HG02571 (cell line): ENCODE data around the gene RNF41.
"Not testable (repeated sequence)": the region's sequence is repeated elsewhere in the genome, so short reads cannot be mapped to it uniquely, and the experiment has no call there.

Source experiments
- ATAC-seq: cut with Tn5 transposase; IDR thresholded peaks from one replicate; pipeline ENCODE4 v1.9.1; 2021; ENCODE audit warnings: mild to moderate bottlenecking, moderate library complexity; ENCODE audit not compliant: unreplicated experiment

Gene RNF41

GRCh38 chr12:56221757-56222530 is at the start of gene RNF41:
Gene RNF41 (minus strand): TSS chr12:56221922. CDS start chr12:56214047, 7,875 bp downstream.
- ATAC-seq: peak; percentile 74

GRCh38 chr12:56271031-56271430 is 49.3 kb upstream of the RNF41 start:
- ATAC-seq: no peak

- ATAC-seq: no peak
These were observed 45.8 kb upstream of the RNF41 start for GRCh38 chr12:56267443-56268071.

- peak; percentile 80 for ATAC-seq
These were observed 45.1 kb upstream of the RNF41 start, which contains the start of gene COQ10A for GRCh38 chr12:56266693-56267442. Gene COQ10A (plus strand): TSS chr12:56266942. CDS start chr12:56267119, 177 bp downstream.

- not testable (repeated sequence) for ATAC-seq
These were observed 44.5 kb upstream of the RNF41 start for GRCh38 chr12:56266068-56266692.

GRCh38 chr12:56262955-56263354 is 41.2 kb upstream of the RNF41 start:
- ATAC-seq: not testable (repeated sequence)

GRCh38 chr12:56261503-56262232 is 39.9 kb upstream of the RNF41 start:
- no peak for ATAC-seq

- ATAC-seq: no peak
These were observed 39.2 kb upstream of the RNF41 start for GRCh38 chr12:56260921-56261320.

GRCh38 chr12:56260380-56260779 is 38.7 kb upstream of the RNF41 start:
- ATAC-seq: no peak

- ATAC-seq: no peak
These were observed 37.1 kb upstream of the RNF41 start for GRCh38 chr12:56258820-56259183.

- ATAC-seq: peak; percentile 93
These were observed 36.5 kb upstream of the RNF41 start, which contains the start of gene ANKRD52 for GRCh38 chr12:56258068-56258819. Gene ANKRD52 (minus strand): TSS chr12:56258384. CDS start chr12:56258269, 115 bp downstream.

GRCh38 chr12:56257491-56258067 is 35.9 kb upstream of the RNF41 start:
- peak; percentile 13 for ATAC-seq

- ATAC-seq: no peak
These were observed 35.3 kb upstream of the RNF41 start for GRCh38 chr12:56257071-56257470.

GRCh38 chr12:56256326-56256960 is 34.7 kb upstream of the RNF41 start:
- ATAC-seq: no peak

GRCh38 chr12:56255671-56256070 is 33.9 kb upstream of the RNF41 start:
- no peak for ATAC-seq

- no peak for ATAC-seq
These were observed 31.4 kb upstream of the RNF41 start for GRCh38 chr12:56253091-56253490.

GRCh38 chr12:56252649-56253048 is 30.9 kb upstream of the RNF41 start:
- no peak for ATAC-seq

- no peak for ATAC-seq
These were observed 27.0 kb upstream of the RNF41 start for GRCh38 chr12:56248711-56249110.

- ATAC-seq: no peak
These were observed 26.2 kb upstream of the RNF41 start for GRCh38 chr12:56247923-56248322.
